C4-2B (cell line): ENCODE measurements around the gene DOCK3.

Experiments used
- ZFX ChIP-seq: fragments of 450-650 bp; IDR thresholded peaks from 2 replicates; pipeline ENCODE4 v1.6.1; 2017
- TF ChIP-seq, protein P1 (sequence below): fragments of 450-650 bp; conservative IDR thresholded peaks from 2 replicates; pipeline ENCODE4 v1.5.1; 2017; ENCODE audit warnings: mild to moderate bottlenecking

GRCh38 chr3:50658831-50659230 is 15.9 kb upstream of the DOCK3 start:
- TF ChIP-seq, protein P1, sequence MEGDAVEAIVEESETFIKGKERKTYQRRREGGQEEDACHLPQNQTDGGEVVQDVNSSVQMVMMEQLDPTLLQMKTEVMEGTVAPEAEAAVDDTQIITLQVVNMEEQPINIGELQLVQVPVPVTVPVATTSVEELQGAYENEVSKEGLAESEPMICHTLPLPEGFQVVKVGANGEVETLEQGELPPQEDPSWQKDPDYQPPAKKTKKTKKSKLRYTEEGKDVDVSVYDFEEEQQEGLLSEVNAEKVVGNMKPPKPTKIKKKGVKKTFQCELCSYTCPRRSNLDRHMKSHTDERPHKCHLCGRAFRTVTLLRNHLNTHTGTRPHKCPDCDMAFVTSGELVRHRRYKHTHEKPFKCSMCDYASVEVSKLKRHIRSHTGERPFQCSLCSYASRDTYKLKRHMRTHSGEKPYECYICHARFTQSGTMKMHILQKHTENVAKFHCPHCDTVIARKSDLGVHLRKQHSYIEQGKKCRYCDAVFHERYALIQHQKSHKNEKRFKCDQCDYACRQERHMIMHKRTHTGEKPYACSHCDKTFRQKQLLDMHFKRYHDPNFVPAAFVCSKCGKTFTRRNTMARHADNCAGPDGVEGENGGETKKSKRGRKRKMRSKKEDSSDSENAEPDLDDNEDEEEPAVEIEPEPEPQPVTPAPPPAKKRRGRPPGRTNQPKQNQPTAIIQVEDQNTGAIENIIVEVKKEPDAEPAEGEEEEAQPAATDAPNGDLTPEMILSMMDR = no peak
- no peak for TF ChIP-seq ZFX
